ENCODE measurements around the gene MSI2. TPM values are rescaled to one million over a fixed set of nuclear protein-coding genes. Genes with fewer than 3 reads are reported as not detected.

The MSI2 gene
- polyA plus RNA-seq, 1 experiment: 9.2 TPM

DNA sequence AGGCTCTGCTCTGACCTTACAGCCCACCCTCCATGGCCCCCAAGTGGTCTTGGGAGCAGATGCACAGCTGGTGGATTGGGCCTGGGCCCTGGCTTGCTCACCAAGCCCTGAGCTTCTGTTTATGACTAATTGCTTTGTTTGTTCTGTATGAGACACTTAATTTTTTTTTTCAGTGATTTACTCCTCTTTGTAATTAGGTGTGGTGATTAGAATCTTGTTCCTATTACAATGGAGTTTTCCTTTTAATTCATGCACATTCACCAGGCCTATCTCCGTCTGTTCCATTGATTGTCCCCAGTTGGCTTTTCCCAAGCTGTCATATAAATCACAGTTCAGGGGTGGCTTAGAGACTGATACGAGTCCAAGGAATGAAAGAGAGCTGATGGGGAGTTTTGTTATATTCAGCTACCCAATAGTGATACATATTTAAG lies 246.5 kb downstream of the MSI2 start:
- DNase-seq (ENCODE audit: low read depth): no peak
- no peak for TF ChIP-seq CTCF (IDR thresholded peaks at IDR 0.05; ENCODE audit: insufficient read depth, low read depth, low read length)
- POLR2A ChIA-PET: no interaction called here
- Histone ChIP-seq H3K36me3 (ENCODE audit: control insufficient read depth, insufficient read depth, low read length) (no peaks in the 10 kb centered on the region), H3K27me3 (ENCODE audit: control insufficient read depth, insufficient read depth, low read length) (no peaks in the 10 kb centered on the region), H3K4me3 (ENCODE audit: low read depth, low read length) (no peak overlapping the region)
- CTCF ChIA-PET: interaction anchor here (1.0 kb wide), 1 partner anchor 260 kb away, joined by 3 read pairs; no protein-coding TSS in a partner anchor

GRCh38 chr17:57504208-57504607 lies 247.9 kb downstream of the MSI2 start:
- H3K4me3 ChIP-seq (ENCODE audit: low read depth, low read length): no peak overlapping the region
- TF ChIP-seq CTCF (IDR thresholded peaks at IDR 0.05; ENCODE audit: insufficient read depth, low read depth, low read length): no peak
- no peaks in the 10 kb centered on the region for H3K27me3 ChIP-seq (ENCODE audit: control insufficient read depth, insufficient read depth, low read length)
- ChIA-PET CTCF (no interaction called here), POLR2A (no interaction called here)
- no peaks in the 10 kb centered on the region for H3K36me3 ChIP-seq (ENCODE audit: control insufficient read depth, insufficient read depth, low read length)
- no peak for DNase-seq (ENCODE audit: low read depth)

GRCh38 chr17:57505841-57506773 lies 249.8 kb downstream of the MSI2 start:
- ChIA-PET POLR2A (no interaction called here), CTCF (interaction anchor here (0.6 to 1.1 kb wide), 2 partner anchors 8 to 42 kb away, joined by 3 read pairs; no protein-coding TSS in a partner anchor)
- Histone ChIP-seq H3K27me3 (ENCODE audit: control insufficient read depth, insufficient read depth, low read length) (no peaks in the 10 kb centered on the region), H3K36me3 (ENCODE audit: control insufficient read depth, insufficient read depth, low read length) (no peaks in the 10 kb centered on the region), H3K4me3 (ENCODE audit: low read depth, low read length) (no peak overlapping the region)
- no peak for DNase-seq (ENCODE audit: low read depth)
- no peak for TF ChIP-seq CTCF (IDR thresholded peaks at IDR 0.05; ENCODE audit: insufficient read depth, low read depth, low read length)

- ChIA-PET POLR2A (no interaction called here), CTCF (no interaction called here)
- Histone ChIP-seq H3K36me3 (ENCODE audit: control insufficient read depth, insufficient read depth, low read length) (no peaks in the 10 kb centered on the region), H3K27me3 (ENCODE audit: control insufficient read depth, insufficient read depth, low read length) (no peaks in the 10 kb centered on the region), H3K4me3 (ENCODE audit: low read depth, low read length) (no peak overlapping the region)
- DNase-seq (ENCODE audit: low read depth): no peak
- no peak for TF ChIP-seq CTCF (IDR thresholded peaks at IDR 0.05; ENCODE audit: insufficient read depth, low read depth, low read length)
These were observed 250.4 kb downstream of the MSI2 start for GRCh38 chr17:57506774-57507127.

- ChIA-PET POLR2A (no interaction called here), CTCF (interaction anchor here (0.7 kb wide), 1 partner anchor 28 kb away, joined by 3 read pairs; no protein-coding TSS in a partner anchor)
- Histone ChIP-seq H3K27me3 (ENCODE audit: control insufficient read depth, insufficient read depth, low read length) (no peaks in the 10 kb centered on the region), H3K36me3 (ENCODE audit: control insufficient read depth, insufficient read depth, low read length) (no peaks in the 10 kb centered on the region; the same call in 1 of the 2 replicates), H3K4me3 (ENCODE audit: low read depth, low read length) (no peak overlapping the region)
- no peak for DNase-seq (ENCODE audit: low read depth)
- TF ChIP-seq CTCF (IDR thresholded peaks at IDR 0.05; ENCODE audit: insufficient read depth, low read depth, low read length): no peak
These were observed 251.5 kb downstream of the MSI2 start for GRCh38 chr17:57507828-57508227.
